SKM-1 (cell line): ENCODE results near the gene TMEM35B.
"Not testable (repeated sequence)": the region's sequence is repeated elsewhere in the genome, so short reads cannot be mapped to it uniquely, and the experiment has no call there.

Experiments
- DNase-seq: peaks from one replicate; lab custom pipeline; 2025; ENCODE audit not compliant: unreplicated experiment; lab: John Stamatoyannopoulos, UW

TMEM35B gene

GRCh38 chr1:34984793-34985608 is at the start of gene TMEM35B:
TSS of gene TMEM35B (minus strand) at chr1:34985347. CDS start at chr1:34985305, 42 bp downstream.
- no peak for DNase-seq

- no peak for DNase-seq
Observed at GRCh38 chr1:35033346-35033745, 48.2 kb upstream of the TMEM35B start.

GRCh38 chr1:35032384-35032739 is 47.2 kb upstream of the TMEM35B start:
- no peak for DNase-seq

- no peak for DNase-seq
Observed at GRCh38 chr1:35030756-35031446, 45.8 kb upstream of the TMEM35B start.

GRCh38 chr1:35030338-35030737 is 45.2 kb upstream of the TMEM35B start:
- DNase-seq: no peak

GRCh38 chr1:35029761-35030160 is 44.6 kb upstream of the TMEM35B start:
- DNase-seq: no peak

- no peak for DNase-seq
Observed at GRCh38 chr1:35016406-35016805, 31.3 kb upstream of the TMEM35B start.

GRCh38 chr1:35014486-35014885 is 29.3 kb upstream of the TMEM35B start:
- no peak for DNase-seq

- no peak for DNase-seq
Observed at GRCh38 chr1:35005711-35006110, 20.6 kb upstream of the TMEM35B start.

GRCh38 chr1:35001743-35002142 is 16.6 kb upstream of the TMEM35B start:
- DNase-seq: no peak

- DNase-seq: no peak
Observed at GRCh38 chr1:34994878-34995277, 9.7 kb upstream of the TMEM35B start.

GRCh38 chr1:34988581-34988980 is 3.4 kb upstream of the TMEM35B start:
- DNase-seq: no peak

GRCh38 chr1:34988147-34988546 is 3.0 kb upstream of the TMEM35B start:
- DNase-seq: no peak

GRCh38 chr1:34987018-34987417 is 1.9 kb upstream of the TMEM35B start:
- no peak for DNase-seq

- not testable (repeated sequence) for DNase-seq
Observed at GRCh38 chr1:34985609-34985904, 410 bp upstream of the TMEM35B start.

- no peak for DNase-seq
Observed at GRCh38 chr1:34984435-34984792, 733 bp downstream of the TMEM35B start.

GRCh38 chr1:34983700-34984355 is 1.3 kb downstream of the TMEM35B start:
- DNase-seq: no peak

GRCh38 chr1:34982820-34983376 is 2.2 kb downstream of the TMEM35B start:
- DNase-seq: no peak

GRCh38 chr1:34980715-34981114 is 4.4 kb downstream of the TMEM35B start:
- DNase-seq: no peak

GRCh38 chr1:34978921-34979320 is 6.2 kb downstream of the TMEM35B start:
- DNase-seq: no peak

GRCh38 chr1:34977858-34978257 is 7.3 kb downstream of the TMEM35B start:
- no peak for DNase-seq

- no peak for DNase-seq
Observed at GRCh38 chr1:34977210-34977471, 8.0 kb downstream of the TMEM35B start.
